AG09319 (cell line): Measurements from ENCODE around the gene KLHL29.

Experiments
- DNase-seq: peaks from one replicate; pipeline ENCODE4 v3.0.0-alpha.2; 2010; ENCODE audit warnings: low read depth; ENCODE audit errors: extremely low read depth
- CTCF ChIP-seq: IDR thresholded peaks from 2 replicates; pipeline ENCODE4 v1.5.1; 2011; ENCODE audit warnings: low read depth, mild to moderate bottlenecking, inconsistent platforms, low read length, moderate library complexity

KLHL29 gene

GRCh38 chr2:23546913-23547312 lies 161.9 kb downstream of the KLHL29 start:
- no peak for TF ChIP-seq CTCF

GRCh38 chr2:23547725-23548124 lies 162.7 kb downstream of the KLHL29 start:
- no peak for TF ChIP-seq CTCF
- DNase-seq: no peak

More at GRCh38 chr2:23546913-23547312, 161.9 kb downstream of the KLHL29 start:
- DNase-seq: no peak

GRCh38 chr2:23548143-23548769 lies 163.3 kb downstream of the KLHL29 start:
- no peak for DNase-seq
- TF ChIP-seq CTCF: no peak

GRCh38 chr2:23549051-23549450 lies 164.1 kb downstream of the KLHL29 start:
- DNase-seq: no peak
- TF ChIP-seq CTCF: no peak

- no peak for TF ChIP-seq CTCF
- DNase-seq: no peak
Measured at GRCh38 chr2:23549821-23550530, 165.0 kb downstream of the KLHL29 start.

- no peak for TF ChIP-seq CTCF
- no peak for DNase-seq
Measured at GRCh38 chr2:23550553-23550952, 165.6 kb downstream of the KLHL29 start.

- DNase-seq: no peak
- no peak for TF ChIP-seq CTCF
Measured at GRCh38 chr2:23551875-23552274, 166.9 kb downstream of the KLHL29 start.
